Activated CD4-positive, alpha-beta T cell treated with anti-CD3 and anti-CD28 coated beads, Interleukin-2, amount 50 U/mL, for 48 hours (primary cell): ENCODE data around the gene FANCC.

Source experiments
- DNase-seq, 2 experiments: peaks; one replicate each; pipeline ENCODE4 v3.0.0-alpha.2; 2020

Gene FANCC

DNA sequence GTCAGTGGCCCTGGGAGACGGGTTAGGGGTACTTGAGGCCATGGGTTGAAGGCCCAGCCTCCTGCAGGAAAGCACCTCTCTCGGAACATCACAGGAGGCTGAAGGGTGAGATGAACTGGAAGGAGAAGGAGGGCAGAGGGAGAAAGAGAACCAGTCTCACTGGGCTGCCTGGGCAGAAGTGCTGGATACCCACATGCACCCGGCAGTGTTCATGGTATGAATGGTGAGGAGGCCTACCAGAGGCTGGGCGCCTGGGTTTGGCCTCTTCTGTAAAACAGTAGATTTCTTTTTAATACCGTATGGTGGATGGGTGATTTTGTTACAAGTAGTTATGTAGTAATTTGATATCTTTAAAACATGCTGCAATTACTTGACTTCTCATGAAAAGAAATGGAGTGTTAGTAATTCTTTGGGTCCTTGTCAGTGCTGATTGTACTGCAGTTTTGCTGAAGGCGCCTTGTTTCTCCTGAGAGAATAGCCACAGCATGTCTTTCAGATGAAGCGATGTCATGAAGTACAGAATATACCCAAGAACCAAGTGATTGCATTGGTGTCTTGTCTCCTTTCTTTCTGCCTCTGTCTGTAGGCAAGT is 258.6 kb downstream of the FANCC start:
- no peak for DNase-seq

DNA sequence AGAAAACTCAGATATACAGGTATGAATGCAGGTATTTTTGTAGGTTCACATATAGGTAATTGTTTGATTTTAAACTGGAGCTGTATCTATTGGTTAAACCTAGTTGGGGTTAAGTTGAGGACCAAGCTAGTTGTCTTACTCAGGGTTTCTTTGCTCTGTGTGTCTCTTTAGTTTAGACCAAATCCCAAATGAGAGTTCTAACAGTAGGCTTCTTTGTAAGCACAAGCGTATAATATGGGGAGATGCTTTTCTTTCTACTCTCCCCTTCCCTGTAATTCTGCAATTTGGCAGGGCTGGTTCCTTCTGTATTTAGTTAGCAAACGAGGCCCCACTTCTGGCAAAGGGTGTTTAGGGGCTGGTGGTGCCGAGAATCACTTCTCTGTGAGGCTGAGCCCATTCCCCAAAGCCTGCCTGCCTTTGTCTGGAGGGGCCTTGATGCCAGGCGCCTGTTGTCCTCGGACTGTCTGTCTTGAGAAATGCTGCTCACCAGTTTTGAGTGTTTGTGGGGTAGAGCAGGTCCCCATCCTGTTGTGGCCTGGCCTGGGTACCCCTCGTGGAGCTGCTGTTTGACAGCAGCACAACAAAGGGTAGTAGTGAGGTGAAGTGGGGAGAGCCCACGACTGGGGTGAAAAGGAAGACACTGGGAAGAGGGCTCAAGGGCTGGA is 259.3 kb downstream of the FANCC start:
- DNase-seq = no peak

DNA sequence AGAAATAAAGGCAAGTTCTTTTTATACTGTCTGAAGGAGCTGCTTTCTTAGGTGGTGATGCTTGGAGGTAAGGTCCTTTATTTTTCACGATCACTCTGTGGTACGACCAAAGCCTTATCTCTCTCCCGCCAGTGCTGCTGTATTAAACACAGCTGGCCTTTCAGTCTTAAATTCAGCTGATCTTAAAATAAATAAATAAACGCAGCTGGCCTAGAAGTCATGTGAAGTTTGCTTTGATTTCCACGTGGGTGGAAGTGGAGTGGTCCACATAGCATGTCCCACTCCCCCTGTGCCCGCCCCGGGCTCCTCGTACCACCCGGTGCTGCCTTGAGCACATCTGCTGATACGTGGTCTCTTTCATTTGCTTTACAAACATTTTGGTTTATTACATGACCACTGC is 260.4 kb downstream of the FANCC start:
- no peak for DNase-seq

DNA sequence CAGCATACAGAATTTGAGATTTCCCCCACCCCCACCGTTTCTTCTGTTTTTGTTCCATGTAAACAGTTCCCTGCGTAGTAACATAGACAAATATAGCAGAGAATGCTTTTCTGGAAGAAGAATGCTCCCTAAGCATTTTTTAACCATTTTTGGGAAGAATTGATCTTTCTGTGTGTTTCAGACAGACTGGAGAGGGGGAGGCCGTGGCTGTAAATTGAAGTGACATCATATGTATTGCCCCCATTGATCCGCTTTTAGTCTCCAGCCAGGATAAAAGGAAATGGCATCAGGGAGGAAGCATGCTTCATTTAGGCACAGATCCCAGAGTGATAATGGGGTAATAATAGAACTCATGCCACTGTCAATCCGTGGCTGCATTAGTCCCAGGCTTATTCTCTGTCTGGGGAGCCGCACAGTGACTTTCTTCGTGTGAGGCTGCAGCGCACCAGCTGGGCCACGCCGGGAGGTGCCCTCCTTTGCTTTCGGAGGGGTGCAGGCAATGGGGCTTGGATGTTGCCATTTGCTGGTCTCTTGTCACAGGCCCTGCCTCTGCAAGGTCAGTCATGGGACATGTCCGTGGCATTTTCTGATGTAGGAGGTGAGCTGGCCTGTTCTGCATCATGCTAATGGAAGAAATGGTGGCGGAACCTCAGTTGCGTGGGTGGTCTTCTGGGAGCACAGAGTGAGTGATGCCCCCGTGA is 261.5 kb downstream of the FANCC start:
- no peak for DNase-seq

DNA sequence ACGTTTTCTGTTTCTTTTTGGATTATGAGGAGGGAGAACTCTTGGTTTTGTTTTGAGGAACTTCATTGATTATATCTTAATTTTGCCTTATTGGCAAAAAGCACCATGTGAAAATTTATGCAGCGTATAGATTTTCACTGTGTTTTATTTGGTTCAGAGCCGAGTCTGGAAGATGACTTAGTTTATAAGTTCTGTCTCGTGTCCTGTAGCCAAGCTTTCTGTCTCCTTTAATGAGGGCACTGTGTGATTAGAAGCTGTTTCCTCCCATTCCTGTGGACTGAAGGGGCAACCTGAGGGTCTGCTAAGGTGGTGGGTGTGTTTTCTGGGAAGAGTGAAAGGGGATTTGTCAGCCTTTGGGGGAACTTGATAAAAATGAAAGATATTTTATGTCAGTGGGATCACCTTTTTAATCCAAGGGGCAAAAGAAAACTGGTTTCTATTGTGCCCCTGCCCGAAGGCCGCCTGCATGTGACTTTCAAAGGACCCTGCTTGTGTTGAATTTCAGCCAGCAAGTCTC is 262.1 kb downstream of the FANCC start:
- DNase-seq = no peak

DNA sequence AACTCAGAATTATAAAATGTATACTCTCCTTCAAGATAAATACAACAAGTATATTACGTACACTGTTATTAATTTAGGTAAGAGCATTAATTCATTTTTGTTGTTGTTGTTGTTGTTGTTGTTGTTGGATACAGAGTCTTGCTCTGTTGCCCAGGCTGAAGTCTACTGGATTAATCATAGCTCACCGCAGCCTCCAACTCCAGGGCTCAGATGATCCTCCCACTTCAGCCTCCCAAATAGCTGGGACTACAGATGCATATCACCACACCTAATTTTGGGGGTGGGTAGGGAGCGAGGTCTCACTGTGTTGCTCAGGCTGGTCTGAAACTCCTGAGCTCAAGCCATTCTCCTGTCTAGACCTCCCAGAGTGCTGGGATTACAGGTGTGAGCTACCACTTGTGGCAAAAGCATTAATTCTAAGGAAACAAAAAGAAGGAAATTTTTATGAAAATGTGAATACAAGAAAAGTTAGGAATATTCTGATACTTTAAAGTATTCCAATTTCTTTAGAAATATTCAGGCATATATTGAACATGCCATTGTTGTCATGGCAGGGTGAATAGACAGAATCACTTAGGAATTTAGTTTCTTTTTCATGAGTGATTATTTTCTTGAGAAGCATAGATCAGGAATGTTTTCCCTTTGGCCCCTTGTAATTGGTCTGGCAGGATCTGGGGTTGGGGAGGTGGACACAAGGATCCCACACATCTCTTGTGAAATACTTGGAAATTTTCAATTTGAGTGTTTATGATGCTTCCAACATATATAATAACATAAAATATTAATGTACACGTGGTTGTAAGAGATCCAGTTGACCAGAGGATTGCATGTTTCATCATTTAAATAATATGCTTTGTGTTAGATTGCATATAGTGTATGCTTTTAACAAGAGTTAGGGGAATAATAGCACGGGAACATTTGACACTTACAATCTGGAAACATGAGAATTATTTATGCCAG is 263.6 kb downstream of the FANCC start:
- DNase-seq = no peak

DNA sequence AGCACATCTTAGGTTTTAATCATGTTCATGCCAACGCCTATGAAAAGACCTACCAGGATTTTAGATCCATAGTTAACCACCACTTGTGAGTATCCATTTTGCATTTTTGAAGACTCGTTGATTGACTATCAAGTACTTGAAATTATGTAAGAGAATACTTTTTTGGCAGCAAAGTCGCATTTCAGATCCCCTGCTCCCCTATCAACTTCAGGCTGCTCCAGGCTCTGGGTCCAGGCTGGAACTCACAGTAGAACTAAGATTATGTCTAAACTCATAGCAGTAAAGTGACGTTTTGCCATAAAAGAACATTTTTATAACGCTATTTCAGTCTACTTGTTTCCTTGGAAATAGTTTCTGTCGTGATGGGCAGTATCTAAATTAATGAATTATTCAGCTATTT is 267.7 kb downstream of the FANCC start:
- no peak for DNase-seq
